CD4-positive, alpha-beta memory T cell (primary cell): ENCODE data around the gene NCAM2. TPM values are rescaled to one million over a fixed set of nuclear protein-coding genes. Genes with fewer than 3 reads are reported as not detected.

Experiments used
- CTCF ChIA-PET: fragments of 350-600 bp; sonication (Branson Sonifier 250); formaldehyde crosslinking; loops from one replicate; lab custom pipeline; 2021; ENCODE audit warnings: inconsistent platforms; ENCODE audit not compliant: partially characterized antibody; lab: Charles Lee
- POLR2A ChIA-PET: fragments of 350-600 bp; sonication (Branson Sonifier 250); formaldehyde crosslinking; loops from one replicate; lab custom pipeline; 2021; ENCODE audit not compliant: partially characterized antibody; lab: Charles Lee
- DNase-seq, 5 donors: peaks; one replicate each; pipeline versions ENCODE4 v3.0.0 to v3.0.0-alpha.2; 2020 to 2022; ENCODE audit warnings: mixed read lengths in 1 of 5
- H3K27ac ChIP-seq: one replicate; pipeline ENCODE4 v1.7.0; 2013; ENCODE audit warnings: low read depth, low read length
- H3K27me3 ChIP-seq: 2 replicates; pipeline ENCODE4 v1.7.0; 2013; ENCODE audit warnings: mild to moderate bottlenecking, low read length, moderate library complexity; ENCODE audit not compliant: insufficient read depth
- H3K36me3 ChIP-seq: 2 replicates; pipeline ENCODE4 v1.7.0; 2013; ENCODE audit warnings: mild to moderate bottlenecking, low read length, moderate library complexity; ENCODE audit not compliant: insufficient read depth
- H3K4me1 ChIP-seq: 2 replicates; pipeline ENCODE4 v1.7.0; 2013; ENCODE audit warnings: mild to moderate bottlenecking, low read length, moderate library complexity; ENCODE audit not compliant: insufficient read depth
- H3K4me3 ChIP-seq, 2 donors: one replicate each; pipeline ENCODE4 v1.7.0; 2013; ENCODE audit warnings: low read length in 2 of 2, mild to moderate bottlenecking in 1 of 2
- H3K9me3 ChIP-seq, 2 donors: one replicate each; pipeline ENCODE4 v1.7.0; 2013; ENCODE audit warnings: low read length in 2 of 2, control low read depth in 1 of 2; ENCODE audit not compliant: control insufficient read depth in 1 of 2
- H3K27ac Mint-ChIP-seq, 7 donors: one replicate each; pipeline ENCODE4 v1.8.0; 2020 to 2021; ENCODE audit warnings: mixed read lengths in 7 of 7, mild to moderate bottlenecking in 6 of 7, inconsistent platforms in 3 of 7, moderate library complexity in 3 of 7
- H3K27me3 Mint-ChIP-seq, 2 donors: one replicate each; pipeline ENCODE4 v1.8.0; 2020 to 2021; ENCODE audit warnings: mixed read lengths in 2 of 2
- H3K36me3 Mint-ChIP-seq, 2 donors: one replicate each; pipeline ENCODE4 v1.8.0; 2020 to 2021; ENCODE audit warnings: mixed read lengths in 2 of 2, inconsistent platforms in 1 of 2, mild to moderate bottlenecking in 1 of 2
- H3K4me1 Mint-ChIP-seq, 4 donors: one replicate each; pipeline ENCODE4 v1.8.0; 2020 to 2021; ENCODE audit warnings: mixed read lengths in 4 of 4, mild to moderate bottlenecking in 1 of 4
- H3K4me3 Mint-ChIP-seq, 8 donors: one replicate each; pipeline ENCODE4 v1.8.0; 2020 to 2021; ENCODE audit warnings: mixed read lengths in 8 of 8, mild to moderate bottlenecking in 7 of 8, moderate library complexity in 6 of 8, inconsistent platforms in 3 of 8
- H3K9me3 Mint-ChIP-seq, 8 donors: one replicate each; pipeline ENCODE4 v1.8.0; 2020 to 2021; ENCODE audit warnings: mixed read lengths in 8 of 8, mild to moderate bottlenecking in 5 of 8, inconsistent platforms in 3 of 8, moderate library complexity in 1 of 8
- intact Hi-C: fragments of 100-400 bp; cut with micrococcal nuclease; formaldehyde crosslinking; loops from one replicate; pipeline ENCODE4 v1.15.1; 2023
- polyA plus RNA-seq, 2 donors: library from polyadenylated mRNA; unstranded; fragments of 300-500 nt; fragmentation: Illumina TruSeq; gene quantifications; one replicate each; pipeline ENCODE4 v1.2.3, GENCODE V29; 2021
- total RNA-seq, 2 experiments: library from RNA; stranded (reverse); gene quantifications; one replicate each; pipeline ENCODE4 v1.2.3, GENCODE V29; 2021

Gene NCAM2
- total and polyA plus RNA-seq, 4 experiments from 2014 or later: not detected

- H3K36me3 ChIP-seq: no peaks in the 10 kb centered on the region
- no peaks in the 10 kb centered on the region for H3K27me3 ChIP-seq
- ChIA-PET POLR2A (no interaction called here), CTCF (no interaction called here)
- Mint-ChIP-seq H3K27me3 (no peaks in the 10 kb centered on the region), H3K4me3 (no peak overlapping the region), H3K9me3 (peaks cover 0 to 9% (median 4%) of the 10 kb centered on the region in 8 donors), H3K36me3 (no peaks in the 10 kb centered on the region), H3K4me1 (no peaks in the 10 kb centered on the region), H3K27ac (no peak overlapping the region)
- H3K4me3 ChIP-seq: no peak overlapping the region
- intact Hi-C loops: no loop called here
- no peak overlapping the region for H3K27ac ChIP-seq
- DNase-seq: no peak
- H3K9me3 ChIP-seq: no peaks in the 10 kb centered on the region
- H3K4me1 ChIP-seq: no peaks in the 10 kb centered on the region
Measured at GRCh38 chr21:21279193-21279901, 281.1 kb downstream of the NCAM2 start.

DNA sequence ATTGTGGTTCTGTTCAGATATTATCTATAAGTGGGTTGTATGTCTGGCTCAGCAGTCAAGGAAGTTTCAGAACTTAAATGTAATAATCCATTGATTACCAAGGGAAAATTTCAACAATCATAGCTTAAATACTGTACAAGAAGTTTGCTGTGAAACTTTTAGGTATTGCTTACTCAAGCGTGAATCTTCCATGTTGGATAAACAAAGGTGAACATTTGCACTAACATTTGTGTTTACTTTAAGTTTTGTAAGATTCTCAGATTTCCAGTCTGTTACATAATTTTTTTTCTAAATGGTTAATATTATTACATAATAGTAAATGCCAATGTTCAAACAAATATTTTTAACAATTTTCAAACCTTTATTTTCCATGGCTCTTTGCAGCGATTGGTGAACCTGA, 285.6 kb downstream of the NCAM2 start:
- no peak overlapping the region for H3K27ac ChIP-seq
- H3K36me3 ChIP-seq: no peaks in the 10 kb centered on the region
- no peaks in the 10 kb centered on the region for H3K9me3 ChIP-seq
- Mint-ChIP-seq H3K27ac (no peak overlapping the region), H3K4me1 (no peaks in the 10 kb centered on the region), H3K36me3 (no peaks in the 10 kb centered on the region), H3K27me3 (no peaks in the 10 kb centered on the region), H3K4me3 (no peak overlapping the region), H3K9me3 (peaks cover 0 to 10% (median 4%) of the 10 kb centered on the region in 8 donors)
- CTCF ChIA-PET: no interaction called here
- POLR2A ChIA-PET: no interaction called here
- no peaks in the 10 kb centered on the region for H3K4me1 ChIP-seq
- H3K4me3 ChIP-seq: no peak overlapping the region
- DNase-seq: no peak
- intact Hi-C loops: no loop called here
- no peaks in the 10 kb centered on the region for H3K27me3 ChIP-seq

DNA sequence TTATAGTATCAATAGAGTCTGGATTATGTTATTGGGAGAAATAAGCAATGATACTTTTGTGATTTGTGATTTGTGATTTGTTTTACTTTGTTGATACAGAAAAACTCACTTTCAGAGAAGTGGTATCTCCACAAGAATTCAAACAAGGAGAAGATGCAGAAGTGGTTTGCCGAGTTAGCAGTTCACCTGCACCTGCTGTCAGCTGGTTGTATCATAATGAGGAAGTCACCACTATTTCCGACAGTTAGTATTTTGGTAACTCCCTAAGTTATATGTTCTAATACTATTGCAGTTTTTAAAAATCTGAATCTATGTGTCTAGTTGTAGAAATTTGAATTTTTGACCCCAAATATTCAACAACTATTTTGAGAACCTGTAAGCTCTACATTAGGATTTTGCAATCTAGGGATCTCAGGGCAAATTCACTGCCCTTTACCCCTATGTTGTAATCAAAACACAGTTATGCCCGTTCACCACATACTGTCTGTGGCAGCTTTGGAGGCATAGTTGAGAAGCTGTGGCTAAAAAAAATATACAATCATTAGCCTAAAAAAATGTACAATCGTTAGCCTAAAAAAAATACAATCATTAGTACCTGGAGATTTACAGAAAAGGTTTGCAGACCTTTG, 288.1 kb downstream of the NCAM2 start:
- no peaks in the 10 kb centered on the region for H3K36me3 ChIP-seq
- H3K4me3 ChIP-seq: no peak overlapping the region
- no peaks in the 10 kb centered on the region for H3K4me1 Mint-ChIP-seq
- no peaks in the 10 kb centered on the region for H3K9me3 ChIP-seq
- H3K27ac Mint-ChIP-seq: no peak overlapping the region
- H3K9me3 Mint-ChIP-seq: peaks cover 0 to 10% (median 3%) of the 10 kb centered on the region in 8 donors
- POLR2A ChIA-PET: no interaction called here
- H3K36me3 Mint-ChIP-seq: no peaks in the 10 kb centered on the region
- no peaks in the 10 kb centered on the region for H3K27me3 ChIP-seq
- no peaks in the 10 kb centered on the region for H3K27me3 Mint-ChIP-seq
- no peak for DNase-seq
- H3K27ac ChIP-seq: no peak overlapping the region
- intact Hi-C loops: no loop called here
- no peak overlapping the region for H3K4me3 Mint-ChIP-seq
- CTCF ChIA-PET: no interaction called here
- H3K4me1 ChIP-seq: no peaks in the 10 kb centered on the region

DNA sequence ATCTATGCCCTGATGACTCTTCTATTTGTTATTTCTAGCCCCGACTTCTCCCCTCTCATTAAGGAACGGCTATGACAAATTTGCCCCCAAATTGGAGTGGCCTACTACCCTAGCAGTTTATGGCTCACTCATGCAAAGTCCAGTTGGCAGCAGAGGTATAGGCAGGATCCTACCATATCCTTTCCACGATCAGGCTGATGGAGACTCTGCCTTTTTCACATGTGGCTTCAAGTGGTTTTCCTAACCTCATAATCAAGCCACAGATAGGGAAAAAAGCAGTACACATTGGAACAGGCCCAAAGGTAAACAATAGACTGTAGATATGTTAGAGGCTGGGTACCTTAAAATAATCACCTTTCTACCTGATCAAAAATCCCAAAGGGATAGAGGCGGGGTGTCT, 292.5 kb downstream of the NCAM2 start:
- H3K9me3 Mint-ChIP-seq: peaks cover 0 to 16% (median 5%) of the 10 kb centered on the region in 8 donors
- ChIA-PET CTCF (no interaction called here), POLR2A (no interaction called here)
- H3K36me3 Mint-ChIP-seq: no peaks in the 10 kb centered on the region
- Histone ChIP-seq H3K4me3 (no peak overlapping the region), H3K27ac (no peak overlapping the region), H3K9me3 (no peaks in the 10 kb centered on the region), H3K4me1 (no peaks in the 10 kb centered on the region), H3K27me3 (no peaks in the 10 kb centered on the region), H3K36me3 (no peaks in the 10 kb centered on the region)
- H3K4me3 Mint-ChIP-seq: no peak overlapping the region
- no peak overlapping the region for H3K27ac Mint-ChIP-seq
- intact Hi-C loops: no loop called here
- H3K27me3 Mint-ChIP-seq: no peaks in the 10 kb centered on the region
- no peak for DNase-seq
- H3K4me1 Mint-ChIP-seq: no peaks in the 10 kb centered on the region

GRCh38 chr21:21291883-21292569, 293.8 kb downstream of the NCAM2 start:
- H3K36me3 ChIP-seq: no peaks in the 10 kb centered on the region
- POLR2A ChIA-PET: no interaction called here
- no peak overlapping the region for H3K4me3 Mint-ChIP-seq
- peaks cover 0 to 16% (median 4%) of the 10 kb centered on the region in 8 donors for H3K9me3 Mint-ChIP-seq
- CTCF ChIA-PET: no interaction called here
- no peaks in the 10 kb centered on the region for H3K9me3 ChIP-seq
- no peaks in the 10 kb centered on the region for H3K4me1 Mint-ChIP-seq
- H3K27me3 Mint-ChIP-seq: no peaks in the 10 kb centered on the region
- no peak for DNase-seq
- H3K27me3 ChIP-seq: no peaks in the 10 kb centered on the region
- no peak overlapping the region for H3K27ac Mint-ChIP-seq
- H3K36me3 Mint-ChIP-seq: no peaks in the 10 kb centered on the region
- no peaks in the 10 kb centered on the region for H3K4me1 ChIP-seq
- intact Hi-C loops: no loop called here
- H3K4me3 ChIP-seq: no peak overlapping the region
- H3K27ac ChIP-seq: no peak overlapping the region

GRCh38 chr21:21295303-21295702, 297.1 kb downstream of the NCAM2 start:
- CTCF ChIA-PET: no interaction called here

GRCh38 chr21:21297211-21297610, 299.0 kb downstream of the NCAM2 start:
- no peak overlapping the region for H3K4me3 Mint-ChIP-seq
- Histone ChIP-seq H3K27ac (no peak overlapping the region), H3K4me1 (no peaks in the 10 kb centered on the region), H3K9me3 (no peaks in the 10 kb centered on the region), H3K36me3 (no peaks in the 10 kb centered on the region), H3K4me3 (no peak overlapping the region), H3K27me3 (no peaks in the 10 kb centered on the region)
- H3K27ac Mint-ChIP-seq: no peak overlapping the region
- H3K36me3 Mint-ChIP-seq: no peaks in the 10 kb centered on the region
- H3K4me1 Mint-ChIP-seq: no peaks in the 10 kb centered on the region
- no peaks in the 10 kb centered on the region for H3K27me3 Mint-ChIP-seq
- intact Hi-C loops: no loop called here
- ChIA-PET CTCF (no interaction called here), POLR2A (no interaction called here)
- no peak for DNase-seq
- H3K9me3 Mint-ChIP-seq: peaks cover 0 to 11% (median 2%) of the 10 kb centered on the region in 8 donors

More at GRCh38 chr21:21295303-21295702, 297.1 kb downstream of the NCAM2 start:
- H3K9me3 Mint-ChIP-seq: peaks cover 0 to 11% (median 3%) of the 10 kb centered on the region in 8 donors
- no peaks in the 10 kb centered on the region for H3K4me1 Mint-ChIP-seq
- no peaks in the 10 kb centered on the region for H3K36me3 ChIP-seq
- H3K9me3 ChIP-seq: no peaks in the 10 kb centered on the region
- no peak overlapping the region for H3K27ac Mint-ChIP-seq
- H3K4me3 ChIP-seq: no peak overlapping the region
- DNase-seq: no peak
- intact Hi-C loops: no loop called here
- no peak overlapping the region for H3K27ac ChIP-seq
- POLR2A ChIA-PET: no interaction called here
- H3K36me3 Mint-ChIP-seq: no peaks in the 10 kb centered on the region
- H3K4me3 Mint-ChIP-seq: no peak overlapping the region
- no peaks in the 10 kb centered on the region for H3K27me3 ChIP-seq
- H3K27me3 Mint-ChIP-seq: no peaks in the 10 kb centered on the region
- no peaks in the 10 kb centered on the region for H3K4me1 ChIP-seq
